Testis (tissue), 2 donors: Measurements from ENCODE around the gene LENG8.

Experiments used
- CTCF ChIP-seq, 3 experiments: fragments of 450-650 bp in 2 of 3; fragments of 200-600 bp in 1 of 3; sonication (generic) in 1 of 3; IDR thresholded peaks; one replicate each; pipeline ENCODE4 v1.5.1; 2016 to 2019; ENCODE audit warnings: antibody characterized with exemption in 3 of 3, mild to moderate bottlenecking in 2 of 3, moderate library complexity in 1 of 3
- POLR2A ChIP-seq: fragments of 450-650 bp; IDR thresholded peaks from one replicate; pipeline ENCODE4 v1.6.1; 2017; ENCODE audit warnings: antibody characterized with exemption, mild to moderate bottlenecking, moderate library complexity

- TF ChIP-seq CTCF (IDR thresholded peaks at IDR 0.05) (no peak), POLR2A (no peak)
Observed at GRCh38 chr19:54427586-54427985, 21.4 kb upstream of the LENG8 start.
